DND-41 (cell line): Measurements from ENCODE around the gene SPATA25.

Experiments used
- ATAC-seq: fragments of 200-7000 bp; cut with Tn5 transposase; 3 replicates; pipeline ENCODE4 v1.9.1; 2021; ENCODE audit warnings: low read depth; ENCODE audit not compliant: insufficient read depth
- DNase-seq: peaks from one replicate; pipeline ENCODE4 v3.0.0-alpha.2; 2020
- H2AFZ ChIP-seq: 2 replicates; pipeline ENCODE4 v1.6.0; 2012; ENCODE audit warnings: low read depth, low read length
- H3K27ac ChIP-seq: 2 replicates; pipeline ENCODE4 v1.5.1; 2012; ENCODE audit warnings: low read length, inconsistent platforms
- H3K27me3 ChIP-seq: fragments of 200-600 bp; sonication (generic); 2 replicates; pipeline ENCODE4 v1.6.0; 2012; ENCODE audit warnings: low read length, mild to moderate bottlenecking, inconsistent platforms; ENCODE audit not compliant: insufficient read depth, poor library complexity
- H3K36me3 ChIP-seq: 2 replicates; pipeline ENCODE4 v1.5.1; 2012; ENCODE audit warnings: low read length, inconsistent platforms; ENCODE audit not compliant: insufficient read depth
- H3K4me1 ChIP-seq: 2 replicates; pipeline ENCODE4 v1.5.1; 2012; ENCODE audit warnings: mild to moderate bottlenecking, low read length; ENCODE audit not compliant: insufficient read depth
- H3K4me2 ChIP-seq: 2 replicates; pipeline ENCODE4 v1.6.0; 2012; ENCODE audit warnings: mild to moderate bottlenecking, moderate library complexity, low read length, inconsistent platforms; ENCODE audit not compliant: insufficient read depth
- H3K4me3 ChIP-seq, 2 experiments: fragments of 200-600 bp in 1 of 2; shearing (Covaris generic) in 1 of 2; 2 replicates each; pipeline ENCODE4 v1.5.1; 2012 to 2016; ENCODE audit warnings: inconsistent platforms in 2 of 2, low read length in 2 of 2, mild to moderate bottlenecking in 2 of 2, low read depth in 1 of 2, moderate library complexity in 1 of 2
- H3K79me2 ChIP-seq: 2 replicates; pipeline ENCODE4 v1.6.0; 2012; ENCODE audit warnings: low read length, inconsistent platforms; ENCODE audit not compliant: insufficient read depth
- H3K9ac ChIP-seq: 2 replicates; pipeline ENCODE4 v1.6.0; 2012; ENCODE audit warnings: low read depth, mild to moderate bottlenecking, inconsistent platforms, low read length, moderate library complexity
- H3K9me3 ChIP-seq: 2 replicates; pipeline ENCODE4 v1.5.1; 2012; ENCODE audit warnings: low read length, moderate library complexity, mild to moderate bottlenecking, inconsistent platforms; ENCODE audit not compliant: insufficient read depth, severe bottlenecking
- H4K20me1 ChIP-seq: 2 replicates; pipeline ENCODE4 v1.6.0; 2012; ENCODE audit warnings: low read length; ENCODE audit not compliant: insufficient read depth
- EZH2 ChIP-seq: IDR thresholded peaks from 3 replicates; pipeline ENCODE4 v1.6.1; 2012; ENCODE audit warnings: borderline replicate concordance, low read depth, mild to moderate bottlenecking, moderate library complexity, low read length, inconsistent platforms; ENCODE audit not compliant: severe bottlenecking
- TF ChIP-seq, protein P1 (sequence below): IDR thresholded peaks from 2 replicates; pipeline ENCODE4 v1.5.1; 2012; ENCODE audit warnings: borderline replicate concordance, low read length, moderate library complexity, mild to moderate bottlenecking; ENCODE audit not compliant: poor library complexity, severe bottlenecking; ENCODE audit errors: extremely low read depth

SPATA25 gene

DNA sequence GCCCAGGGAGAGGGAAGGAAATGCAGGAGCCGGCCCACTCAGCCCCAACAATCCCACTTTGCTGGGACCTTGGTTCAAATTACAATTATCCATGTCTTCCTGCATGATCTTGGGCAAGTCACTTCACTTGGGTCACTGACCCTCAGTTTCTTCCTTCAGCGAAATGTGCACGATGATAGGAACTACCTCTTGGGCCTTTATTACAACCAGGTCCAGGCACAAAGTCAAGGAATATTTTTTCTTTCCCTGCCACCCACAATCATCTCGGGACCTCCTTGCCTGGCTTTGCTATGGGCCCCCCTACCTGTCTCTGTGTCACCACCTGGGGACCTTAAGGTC is 24.9 kb upstream of the SPATA25 start:
- H3K79me2 ChIP-seq, result no peaks in the 10 kb centered on the region
- no peak overlapping the region for H3K9ac ChIP-seq
- no peaks in the 10 kb centered on the region for H3K36me3 ChIP-seq
- H2AFZ ChIP-seq, result no peak overlapping the region
- no peak overlapping the region for H3K27ac ChIP-seq
- no peaks in the 10 kb centered on the region for H3K4me1 ChIP-seq
- no peak overlapping the region for H3K4me3 ChIP-seq
- no peak overlapping the region for H3K4me2 ChIP-seq
- H3K27me3 ChIP-seq, result peaks cover 4% of the 10 kb centered on the region
- H3K9me3 ChIP-seq, result no peaks in the 10 kb centered on the region
- no peak for TF ChIP-seq EZH2
- TF ChIP-seq, protein P1, sequence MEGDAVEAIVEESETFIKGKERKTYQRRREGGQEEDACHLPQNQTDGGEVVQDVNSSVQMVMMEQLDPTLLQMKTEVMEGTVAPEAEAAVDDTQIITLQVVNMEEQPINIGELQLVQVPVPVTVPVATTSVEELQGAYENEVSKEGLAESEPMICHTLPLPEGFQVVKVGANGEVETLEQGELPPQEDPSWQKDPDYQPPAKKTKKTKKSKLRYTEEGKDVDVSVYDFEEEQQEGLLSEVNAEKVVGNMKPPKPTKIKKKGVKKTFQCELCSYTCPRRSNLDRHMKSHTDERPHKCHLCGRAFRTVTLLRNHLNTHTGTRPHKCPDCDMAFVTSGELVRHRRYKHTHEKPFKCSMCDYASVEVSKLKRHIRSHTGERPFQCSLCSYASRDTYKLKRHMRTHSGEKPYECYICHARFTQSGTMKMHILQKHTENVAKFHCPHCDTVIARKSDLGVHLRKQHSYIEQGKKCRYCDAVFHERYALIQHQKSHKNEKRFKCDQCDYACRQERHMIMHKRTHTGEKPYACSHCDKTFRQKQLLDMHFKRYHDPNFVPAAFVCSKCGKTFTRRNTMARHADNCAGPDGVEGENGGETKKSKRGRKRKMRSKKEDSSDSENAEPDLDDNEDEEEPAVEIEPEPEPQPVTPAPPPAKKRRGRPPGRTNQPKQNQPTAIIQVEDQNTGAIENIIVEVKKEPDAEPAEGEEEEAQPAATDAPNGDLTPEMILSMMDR, result no peak
- no peaks in the 10 kb centered on the region for H4K20me1 ChIP-seq
- DNase-seq (no peak), ATAC-seq (no peak)

- Histone ChIP-seq H3K4me3 (no peak within 1 kb of the TSS), H4K20me1 (no peaks in the 10 kb centered on the region), H3K27me3 (peaks cover 4% of the 10 kb centered on the region), H2AFZ (no peak within 1 kb of the TSS), H3K4me2 (no peak within 1 kb of the TSS), H3K27ac (no peak within 1 kb of the TSS), H3K4me1 (no peaks in the 10 kb centered on the region), H3K79me2 (no peaks in the 10 kb centered on the region), H3K9me3 (no peaks in the 10 kb centered on the region), H3K9ac (no peak within 1 kb of the TSS), H3K36me3 (no peaks in the 10 kb centered on the region)
- peak; percentile 63; the same call in 2 of the 3 replicates for ATAC-seq
- TF ChIP-seq EZH2, result no peak
- TF ChIP-seq, protein P1, result no peak
- peak; percentile 37 for DNase-seq
Measured at GRCh38 chr20:45911486-45912343, 24.3 kb upstream of the SPATA25 start, which contains the start of gene PLTP. TSS of gene PLTP (minus strand) at chr20:45912155. CDS start at chr20:45911452, 703 bp downstream.

DNA sequence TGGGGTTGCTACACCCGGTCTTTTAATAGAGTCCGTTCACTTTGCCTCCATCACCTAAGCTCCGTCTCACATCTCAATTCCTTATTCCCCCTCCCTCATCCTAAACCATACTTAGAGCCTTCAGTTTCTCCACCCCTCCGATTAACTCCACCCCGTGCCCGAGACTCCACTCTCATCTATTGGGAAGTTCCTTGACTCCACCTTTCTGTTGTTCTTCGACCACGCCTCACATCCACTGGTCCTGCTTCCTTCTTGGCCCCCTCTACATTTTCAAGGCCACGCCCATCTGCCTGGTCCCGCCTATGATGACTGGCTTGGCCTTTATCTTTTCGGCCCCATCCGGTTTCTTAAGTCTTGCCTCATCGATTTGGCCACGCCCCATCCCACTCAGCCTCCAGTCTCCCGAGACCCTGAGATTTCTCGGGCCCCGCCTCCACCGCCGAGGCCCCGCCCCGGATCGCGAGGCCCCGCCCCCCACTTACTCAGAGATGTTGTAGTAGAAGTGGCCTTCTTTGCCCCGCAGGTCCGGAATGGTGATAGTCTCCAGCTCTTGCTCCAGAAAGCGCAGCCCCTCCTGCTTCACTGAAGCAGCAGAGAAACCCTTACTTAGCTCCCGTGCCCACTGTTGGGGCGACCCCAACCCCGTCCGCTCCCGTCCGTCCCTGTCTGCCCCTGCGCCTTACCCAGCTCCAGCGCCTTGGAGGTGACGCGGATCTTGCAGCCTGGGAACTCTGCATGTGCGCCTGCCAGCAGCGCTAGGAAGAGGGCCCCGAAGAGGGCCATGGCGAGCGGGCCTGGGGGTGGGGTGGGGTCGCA is 23.5 kb upstream of the SPATA25 start:
- H3K4me2 ChIP-seq, result no peak overlapping the region
- ATAC-seq (peak; percentile 65), DNase-seq (peak; percentile 65)
- H3K9ac ChIP-seq, result no peak overlapping the region
- H3K27ac ChIP-seq, result no peak overlapping the region
- H3K36me3 ChIP-seq, result no peaks in the 10 kb centered on the region
- H2AFZ ChIP-seq, result no peak overlapping the region
- no peaks in the 10 kb centered on the region for H3K79me2 ChIP-seq
- H4K20me1 ChIP-seq, result no peaks in the 10 kb centered on the region
- H3K4me3 ChIP-seq, result no peak overlapping the region
- H3K27me3 ChIP-seq, result peaks cover 4% of the 10 kb centered on the region
- H3K9me3 ChIP-seq, result no peaks in the 10 kb centered on the region
- H3K4me1 ChIP-seq, result no peaks in the 10 kb centered on the region
- TF ChIP-seq EZH2, result no peak
- TF ChIP-seq, protein P1, result no peak
